C4-2B (cell line): ENCODE measurements around the gene CLIP3.

Experiments used
- CTCF ChIP-seq: fragments of 450-650 bp; conservative IDR thresholded peaks from 2 replicates; pipeline ENCODE4 v1.5.1; 2017; ENCODE audit warnings: mild to moderate bottlenecking
- ZFX ChIP-seq: fragments of 450-650 bp; IDR thresholded peaks from 2 replicates; pipeline ENCODE4 v1.6.1; 2017

DNA sequence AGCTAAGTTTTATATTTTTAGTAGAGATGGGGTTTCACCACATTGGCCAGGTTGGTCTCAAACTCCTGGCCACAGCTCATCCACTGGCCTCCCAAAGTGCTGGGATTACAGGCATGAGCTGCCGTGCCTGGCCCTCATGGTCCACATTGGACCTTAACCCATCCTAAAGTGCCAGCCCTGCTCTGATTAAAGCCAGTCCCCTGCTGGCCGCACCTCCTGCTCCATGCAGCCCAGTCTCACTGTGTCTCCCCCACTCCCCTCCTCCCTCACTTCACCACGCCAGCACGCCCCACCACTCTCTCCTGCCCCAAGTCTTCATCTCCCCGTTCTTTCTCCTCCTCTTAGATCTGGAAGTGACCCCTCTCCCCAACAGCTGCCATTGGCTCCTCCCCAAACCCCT lies 54.4 kb downstream of the CLIP3 start:
- TF ChIP-seq CTCF = no peak
- no peak for TF ChIP-seq ZFX
